Measurements from ENCODE around the gene GNB1L. TPM values are rescaled to one million over a fixed set of nuclear protein-coding genes. Genes with fewer than 3 reads are reported as not detected.

The GNB1L gene
- total RNA-seq, 2 donors from 2014 or later, result 5.6 to 12.0 TPM

GRCh38 chr22:19824926-19825339, 29.7 kb downstream of the GNB1L start:
- WGBS, result 97% methylated on average over 8 of the region's 8 CpGs
- no peak for TF ChIP-seq POLR2A (IDR thresholded peaks at IDR 0.05)
- no peak for TF ChIP-seq CTCF (IDR thresholded peaks at IDR 0.05)
- no peak for TF ChIP-seq POLR2AphosphoS5 (IDR thresholded peaks at IDR 0.05)
- H3K4me3 ChIP-seq, result no peak overlapping the region
- no peaks in the 10 kb centered on the region for H3K4me1 ChIP-seq (replicated peaks)
- no peaks in the 10 kb centered on the region for H3K36me3 ChIP-seq
- H3K9me3 ChIP-seq, result no peaks in the 10 kb centered on the region
- H3K27ac ChIP-seq, result no peak overlapping the region
- no peaks in the 10 kb centered on the region for H3K27me3 ChIP-seq (replicated peaks; ENCODE audit: insufficient read depth)
- no peak for DNase-seq (ENCODE audit: low spot score)
- intact Hi-C loops (cut with DNase I), result no loop called here

DNA sequence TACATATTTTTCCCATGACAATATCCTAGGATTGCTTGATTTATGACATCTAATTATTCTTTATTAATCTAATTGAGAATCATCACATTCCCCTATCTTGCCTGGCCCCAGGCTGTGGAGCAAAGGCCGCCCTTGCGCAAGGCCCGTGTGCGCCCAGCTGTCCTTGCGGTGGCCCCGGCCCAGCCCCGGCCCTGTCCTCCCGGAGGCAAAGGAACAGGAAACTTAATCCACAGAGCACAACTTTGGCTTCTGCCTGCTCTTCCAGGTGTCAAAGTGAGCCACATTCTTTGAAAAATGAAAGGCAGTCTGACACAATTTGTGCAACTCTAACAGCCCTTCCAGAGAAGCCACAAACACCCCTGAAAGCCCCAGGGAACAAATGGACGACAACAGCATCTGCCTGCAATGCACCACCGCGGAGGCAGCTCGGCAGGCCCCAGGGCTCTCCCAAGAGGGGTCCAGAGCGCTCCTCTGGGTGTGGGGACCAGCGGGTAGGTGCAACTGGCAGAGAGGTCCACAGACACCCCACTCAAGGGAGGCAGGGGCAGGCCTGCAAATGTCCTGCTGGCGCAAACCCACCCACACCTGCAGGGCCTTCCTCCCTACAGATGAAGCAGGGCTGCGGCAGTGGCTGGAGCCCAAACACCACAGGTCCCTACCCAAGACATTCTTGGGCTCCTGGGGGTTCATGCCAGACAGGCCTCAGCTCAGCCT, 30.3 kb downstream of the GNB1L start:
- Histone ChIP-seq H3K27me3 (replicated peaks; ENCODE audit: insufficient read depth) (no peaks in the 10 kb centered on the region), H3K4me1 (replicated peaks) (no peaks in the 10 kb centered on the region), H3K27ac (no peak overlapping the region), H3K9me3 (no peaks in the 10 kb centered on the region), H3K4me3 (no peak overlapping the region), H3K36me3 (no peaks in the 10 kb centered on the region)
- 91% methylated on average over 16 of the region's 16 CpGs for WGBS
- intact Hi-C loops (cut with DNase I), result no loop called here
- no peak for TF ChIP-seq POLR2AphosphoS5 (IDR thresholded peaks at IDR 0.05)
- TF ChIP-seq CTCF (IDR thresholded peaks at IDR 0.05), result no peak
- no peak for TF ChIP-seq POLR2A (IDR thresholded peaks at IDR 0.05)
- DNase-seq (ENCODE audit: low spot score), result no peak

DNA sequence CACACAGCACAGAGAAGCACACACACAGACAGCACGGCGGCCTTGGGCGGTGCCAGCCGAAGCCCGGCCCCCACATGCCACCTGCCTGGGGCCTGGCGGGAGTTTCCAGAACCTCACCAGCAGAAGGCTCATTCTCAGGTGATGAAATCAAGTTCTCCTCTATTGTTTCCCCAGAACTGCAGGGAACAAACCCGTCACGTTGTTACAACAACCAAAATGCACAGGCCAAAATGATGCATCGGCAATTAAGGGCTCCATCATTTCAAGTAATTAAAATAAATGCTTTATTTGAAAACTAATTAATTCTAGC, 30.8 kb downstream of the GNB1L start:
- Histone ChIP-seq H3K9me3 (no peaks in the 10 kb centered on the region), H3K4me3 (no peak overlapping the region), H3K36me3 (no peaks in the 10 kb centered on the region), H3K27ac (no peak overlapping the region), H3K4me1 (replicated peaks) (no peaks in the 10 kb centered on the region), H3K27me3 (replicated peaks; ENCODE audit: insufficient read depth) (no peaks in the 10 kb centered on the region)
- TF ChIP-seq CTCF (IDR thresholded peaks at IDR 0.05), result no peak
- TF ChIP-seq POLR2AphosphoS5 (IDR thresholded peaks at IDR 0.05), result no peak
- TF ChIP-seq POLR2A (IDR thresholded peaks at IDR 0.05), result no peak
- intact Hi-C loops (cut with DNase I), result no loop called here
- DNase-seq (ENCODE audit: low spot score), result no peak
- 88% methylated on average over 9 of the region's 9 CpGs for WGBS

- TF ChIP-seq POLR2AphosphoS5 (IDR thresholded peaks at IDR 0.05), result no peak
- Histone ChIP-seq H3K27ac (no peak overlapping the region), H3K27me3 (replicated peaks; ENCODE audit: insufficient read depth) (no peaks in the 10 kb centered on the region), H3K36me3 (no peaks in the 10 kb centered on the region), H3K4me1 (replicated peaks) (no peaks in the 10 kb centered on the region), H3K9me3 (no peaks in the 10 kb centered on the region), H3K4me3 (no peak overlapping the region)
- 87% methylated on average over 11 of the region's 11 CpGs for WGBS
- DNase-seq (ENCODE audit: low spot score), result no peak
- intact Hi-C loops (cut with DNase I), result no loop called here
These were observed 31.3 kb downstream of the GNB1L start for GRCh38 chr22:19823191-19823901.

- intact Hi-C loops (cut with DNase I), result no loop called here
- no peak overlapping the region for H3K4me3 ChIP-seq
- H3K9me3 ChIP-seq, result no peaks in the 10 kb centered on the region
- H3K4me1 ChIP-seq (replicated peaks), result no peaks in the 10 kb centered on the region
- no peak for DNase-seq (ENCODE audit: low spot score)
- 91% methylated on average over 18 of the region's 18 CpGs for WGBS
- no peaks in the 10 kb centered on the region for H3K36me3 ChIP-seq
- no peak overlapping the region for H3K27ac ChIP-seq
- no peaks in the 10 kb centered on the region for H3K27me3 ChIP-seq (replicated peaks; ENCODE audit: insufficient read depth)
- TF ChIP-seq CTCF (IDR thresholded peaks at IDR 0.05) (no peak), POLR2AphosphoS5 (IDR thresholded peaks at IDR 0.05) (no peak), POLR2A (IDR thresholded peaks at IDR 0.05) (no peak)
These were observed 32.2 kb downstream of the GNB1L start for GRCh38 chr22:19822301-19823117.

All from prostate gland (tissue), 2 donors.